K562 (cell line): ENCODE data around the gene ACTN2.

Source experiments
- CEBPZ ChIP-seq: fragments of 150-350 bp; IDR thresholded peaks from 2 replicates; pipeline ENCODE4 v1.6.1; 2014; ENCODE audit warnings: low read depth, mild to moderate bottlenecking, low read length, borderline replicate concordance
- CTCF ChIP-seq, 3 experiments: IDR thresholded peaks in 2 of 3; conservative IDR thresholded peaks in 1 of 3; 2 replicates each; pipeline ENCODE4 v1.5.1; 2011 to 2012; ENCODE audit warnings: low read length in 3 of 3, mild to moderate bottlenecking in 3 of 3, control low read depth in 2 of 3, improper control_type of control experiment in 1 of 3, inconsistent platforms in 1 of 3, low read depth in 1 of 3, mixed read lengths in 1 of 3, moderate library complexity in 1 of 3; ENCODE audit not compliant: insufficient read depth in 2 of 3
- HOXB6 ChIP-seq: fragments of 250-450 bp; sonication (Bioruptor Pico); IDR thresholded peaks from 2 replicates; pipeline ENCODE4 v1.5.1; 2022; ENCODE audit warnings: mild to moderate bottlenecking, borderline replicate concordance
- POLR2A ChIP-seq: fragments of 450-650 bp; conservative IDR thresholded peaks from 2 replicates; pipeline ENCODE4 v1.6.1; 2016
- UBTF ChIP-seq, 2 experiments: IDR thresholded peaks; 2 replicates each; pipeline ENCODE4 v1.6.1; 2012; ENCODE audit warnings: improper control_type of control experiment in 2 of 2, low read depth in 2 of 2, low read length in 2 of 2, borderline replicate concordance in 1 of 2
- XRCC5 ChIP-seq: fragments of 200-400 bp; formaldehyde crosslinking; IDR thresholded peaks from 2 replicates; pipeline ENCODE4 v1.6.1; 2017; ENCODE audit warnings: low read depth, mild to moderate bottlenecking, low read length
- ZNF778 ChIP-seq: fragments of 450-650 bp; formaldehyde crosslinking; IDR thresholded peaks from 2 replicates; pipeline ENCODE4 v1.4.0; 2020; ENCODE audit warnings: mild to moderate bottlenecking, moderate library complexity
- TF ChIP-seq, protein P1 (sequence below): fragments of 450-650 bp; formaldehyde crosslinking; IDR thresholded peaks from 2 replicates; pipeline ENCODE4 v1.4.0; 2022; ENCODE audit warnings: missing genetic modification characterization
- TF ChIP-seq, protein P2 (sequence below): sonication (generic); formaldehyde crosslinking; IDR thresholded peaks from 2 replicates; pipeline ENCODE4 v1.9.0; 2022; ENCODE audit warnings: mild to moderate bottlenecking, missing genetic modification reagents

- TF ChIP-seq CTCF (IDR thresholded peaks at IDR 0.05 in 2 of 3, conservative IDR thresholded peaks at IDR 0.05 in 1 of 3; ENCODE audit: insufficient read depth in 2 of 3, low read depth in 1 of 3, low read length in 3 of 3) (no peak), HOXB6 (CRISPR knock-in tag) (no peak), POLR2A (no peak), CEBPZ (no peak), UBTF (IDR thresholded peaks at IDR 0.05; ENCODE audit: borderline replicate concordance in 1 of 2, low read depth in 2 of 2, low read length in 2 of 2) (no peak), XRCC5 (no peak), ZNF778 (CRISPR knock-in tag) (no peak)
- TF ChIP-seq, protein P1, sequence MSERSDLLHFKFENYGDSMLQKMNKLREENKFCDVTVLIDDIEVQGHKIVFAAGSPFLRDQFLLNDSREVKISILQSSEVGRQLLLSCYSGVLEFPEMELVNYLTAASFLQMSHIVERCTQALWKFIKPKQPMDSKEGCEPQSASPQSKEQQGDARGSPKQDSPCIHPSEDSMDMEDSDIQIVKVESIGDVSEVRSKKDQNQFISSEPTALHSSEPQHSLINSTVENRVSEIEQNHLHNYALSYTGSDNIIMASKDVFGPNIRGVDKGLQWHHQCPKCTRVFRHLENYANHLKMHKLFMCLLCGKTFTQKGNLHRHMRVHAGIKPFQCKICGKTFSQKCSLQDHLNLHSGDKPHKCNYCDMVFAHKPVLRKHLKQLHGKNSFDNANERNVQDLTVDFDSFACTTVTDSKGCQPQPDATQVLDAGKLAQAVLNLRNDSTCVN (CRISPR knock-in tag) = no peak
- TF ChIP-seq, protein P2, sequence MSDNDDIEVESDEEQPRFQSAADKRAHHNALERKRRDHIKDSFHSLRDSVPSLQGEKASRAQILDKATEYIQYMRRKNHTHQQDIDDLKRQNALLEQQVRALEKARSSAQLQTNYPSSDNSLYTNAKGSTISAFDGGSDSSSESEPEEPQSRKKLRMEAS (CRISPR knock-in tag) = no peak
These were observed 120.3 kb downstream of the ACTN2 start for GRCh38 chr1:236806634-236807033.
